HUDEP-2 (cell line): ENCODE measurements around the gene SYNE1.
A peak's percentile ranks its signal among the peaks of the same experiment; 100 is the strongest.
"Not testable (repeated sequence)": the region's sequence is repeated elsewhere in the genome, so short reads cannot be mapped to it uniquely, and the experiment has no call there.

Experiments used
- DNase-seq, 76 experiments: peaks; one replicate each; lab custom pipeline; 2025; ENCODE audit not compliant: unreplicated experiment in 76 of 76; lab: John Stamatoyannopoulos, UW

SYNE1 gene

DNA sequence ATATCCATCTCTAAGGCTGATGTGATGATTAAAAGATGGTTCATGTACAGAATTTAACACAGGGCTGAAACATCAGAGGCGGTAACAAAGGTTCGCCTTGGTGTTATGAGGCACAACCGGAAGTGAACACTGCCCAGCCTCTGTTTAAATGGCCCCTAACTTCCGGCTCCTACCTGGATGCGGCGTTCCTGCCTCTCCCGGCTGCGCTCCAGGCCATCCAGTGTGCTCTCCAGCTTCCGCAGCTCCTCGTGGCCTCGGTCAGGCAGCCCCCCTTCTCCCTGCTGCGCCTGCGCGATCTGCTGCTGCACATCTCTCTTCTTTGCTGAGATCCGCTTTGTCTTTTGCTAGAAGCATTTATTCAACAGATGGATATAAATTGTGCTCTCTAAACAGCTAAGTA is 195.3 kb downstream of the SYNE1 start:
- DNase-seq, result no peak

DNA sequence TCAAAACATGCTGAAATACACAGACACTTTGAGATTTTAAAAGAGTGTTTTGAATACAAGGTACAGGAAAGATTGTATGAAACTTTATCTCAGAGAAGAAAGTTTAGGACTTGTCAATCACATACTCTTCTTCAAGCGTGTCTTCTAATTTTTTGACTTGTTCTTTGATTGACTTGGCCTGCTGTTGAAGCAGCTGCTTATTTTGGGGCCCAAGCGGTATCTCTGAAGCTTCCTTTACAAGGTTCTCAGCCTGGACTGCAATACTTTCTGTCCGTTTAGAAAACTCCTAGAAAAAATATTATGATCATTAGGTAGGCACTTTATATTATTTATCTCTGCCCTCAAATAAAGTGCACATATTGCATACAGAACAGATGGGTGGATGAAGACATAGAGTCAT is 201.3 kb downstream of the SYNE1 start:
- DNase-seq, result no peak

DNA sequence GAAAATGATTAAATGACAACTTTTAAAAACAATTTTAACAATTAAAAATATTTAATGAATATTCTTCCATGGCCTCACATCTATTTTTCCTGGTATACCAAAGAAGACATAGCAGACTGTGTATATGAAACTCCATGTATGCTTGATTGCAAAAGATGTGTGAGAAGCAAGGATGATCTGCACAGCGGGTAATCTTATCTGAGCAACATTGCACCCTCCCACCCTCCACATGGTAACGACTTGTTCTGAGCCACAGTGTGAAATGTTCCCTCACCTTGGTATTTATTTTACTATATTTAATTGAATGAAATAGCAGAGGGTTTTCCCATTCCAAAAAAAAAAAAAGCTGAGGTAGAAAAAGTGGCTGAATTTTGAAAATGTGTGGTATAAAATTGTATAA is 204.4 kb downstream of the SYNE1 start:
- peak in 40 of 76 experiments; percentile 4 to 71 (median 26) for DNase-seq

DNA sequence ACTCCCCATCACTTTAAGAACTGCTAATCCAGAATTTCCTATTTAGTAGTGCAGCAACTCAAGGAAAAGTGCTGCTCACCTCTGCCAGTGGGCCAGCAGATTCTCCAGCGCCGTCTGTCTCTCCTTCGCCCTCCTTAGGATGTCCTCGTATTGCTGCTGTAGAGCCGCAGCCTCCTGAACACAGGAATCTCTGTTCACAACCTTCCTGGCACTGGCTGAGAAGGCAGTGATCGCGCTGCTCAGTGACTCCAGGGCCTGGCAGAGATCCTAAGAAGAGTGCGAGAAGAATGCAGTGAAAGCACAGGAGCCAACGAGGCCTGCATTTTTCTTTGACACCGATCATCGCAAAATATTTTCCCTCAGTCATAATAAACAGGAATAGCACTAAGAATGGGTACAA is 209.0 kb downstream of the SYNE1 start:
- no peak for DNase-seq

- DNase-seq, result no peak
Observed at GRCh38 chr6:152426276-152426675, 210.9 kb downstream of the SYNE1 start.

- DNase-seq, result no peak
Observed at GRCh38 chr6:152423216-152424103, 213.7 kb downstream of the SYNE1 start.

- not testable (repeated sequence) for DNase-seq
Observed at GRCh38 chr6:152421496-152421895, 215.7 kb downstream of the SYNE1 start.

- DNase-seq, result no peak
Observed at GRCh38 chr6:152420696-152421095, 216.5 kb downstream of the SYNE1 start.

DNA sequence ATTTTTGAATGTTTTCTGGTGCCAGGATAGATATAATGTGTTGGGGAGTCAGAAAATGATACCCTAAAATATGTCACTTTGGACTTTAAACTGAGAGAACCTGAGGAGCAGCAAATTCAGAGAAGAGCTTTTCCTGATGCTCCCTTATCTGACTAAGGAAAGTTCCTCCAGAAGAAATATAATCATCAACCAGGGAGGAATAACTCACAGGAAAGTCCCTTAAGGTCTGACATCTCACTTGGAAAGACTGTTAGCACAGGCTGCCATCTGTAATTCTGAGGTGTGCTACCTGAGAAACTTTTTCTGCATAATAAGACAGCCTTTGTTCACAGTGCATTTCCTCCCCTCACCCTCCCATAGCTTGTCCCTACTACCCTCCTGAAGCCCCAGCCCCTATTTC is 218.6 kb downstream of the SYNE1 start:
- no peak for DNase-seq

GRCh38 chr6:152416652-152417051 is 220.5 kb downstream of the SYNE1 start:
- DNase-seq, result no peak

- no peak for DNase-seq
Observed at GRCh38 chr6:152404936-152405595, 232.1 kb downstream of the SYNE1 start.

- DNase-seq, result no peak
Observed at GRCh38 chr6:152404086-152404857, 232.9 kb downstream of the SYNE1 start.

DNA sequence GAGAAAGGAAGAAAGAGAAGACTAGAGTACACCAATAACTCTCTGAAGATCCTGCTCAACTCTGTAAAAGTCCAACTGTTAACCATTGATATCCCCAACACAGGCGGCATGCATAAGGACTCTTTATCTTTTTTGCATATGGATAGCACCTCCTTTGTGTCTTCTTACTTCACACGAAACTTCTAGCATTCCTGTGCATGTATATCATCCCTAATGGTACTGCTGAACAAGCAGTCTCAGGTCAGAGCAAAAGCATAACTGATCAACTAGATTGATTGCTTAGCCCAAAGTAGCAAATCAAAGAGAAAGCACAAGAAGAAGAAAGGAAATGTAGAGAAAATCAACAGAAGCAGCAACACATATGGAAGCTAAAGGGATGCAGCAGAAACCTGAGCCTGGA is 234.4 kb downstream of the SYNE1 start:
- DNase-seq, result no peak

- no peak for DNase-seq
Observed at GRCh38 chr6:152401978-152402377, 235.2 kb downstream of the SYNE1 start.

DNA sequence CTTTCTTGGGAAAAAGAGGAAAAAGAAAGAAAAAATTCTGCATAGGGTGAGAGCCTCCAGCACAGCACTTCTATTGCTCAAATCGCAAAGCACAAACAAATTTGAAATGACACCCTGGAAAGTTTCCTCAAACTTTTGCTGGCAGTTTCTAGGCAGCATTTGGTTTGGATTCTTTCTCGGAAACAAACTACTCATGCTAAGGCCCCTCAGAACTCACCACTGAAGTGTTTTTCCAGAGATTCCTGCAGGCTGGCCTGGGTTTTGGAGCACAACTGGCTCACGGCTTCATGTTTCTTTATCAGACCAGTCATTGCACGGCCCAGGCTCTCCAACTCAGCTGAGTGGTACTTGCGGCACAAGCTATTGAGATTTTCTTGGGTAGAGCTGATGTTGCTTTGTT is 237.8 kb downstream of the SYNE1 start:
- no peak for DNase-seq

- no peak for DNase-seq
Observed at GRCh38 chr6:152398993-152399392, 238.2 kb downstream of the SYNE1 start.

GRCh38 chr6:152398316-152398715 is 238.8 kb downstream of the SYNE1 start:
- no peak for DNase-seq

GRCh38 chr6:152394303-152394702 is 242.9 kb downstream of the SYNE1 start:
- DNase-seq, result no peak

GRCh38 chr6:152391179-152391880 is 245.8 kb downstream of the SYNE1 start:
- no peak for DNase-seq

DNA sequence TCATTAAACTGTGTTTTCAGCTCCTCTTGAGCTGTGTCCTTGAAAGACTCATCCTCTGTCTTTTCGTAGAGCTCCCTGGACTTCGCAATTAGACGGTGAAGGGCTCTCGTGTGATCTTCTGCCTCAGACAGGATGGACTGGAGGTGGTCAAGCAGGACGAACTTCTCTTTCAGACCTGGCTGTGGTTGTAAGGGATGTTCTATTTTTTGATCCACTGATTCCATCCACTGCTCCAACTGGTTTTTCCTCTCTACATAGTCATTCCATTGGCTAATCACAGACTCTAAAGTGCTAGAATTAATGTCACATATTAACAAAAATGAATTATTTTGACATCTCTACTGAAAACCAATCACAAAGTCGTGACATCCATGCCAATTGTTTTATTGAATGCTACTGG is 250.1 kb downstream of the SYNE1 start:
- DNase-seq, result no peak

GRCh38 chr6:152386131-152386530 is 251.0 kb downstream of the SYNE1 start:
- no peak for DNase-seq
